Smooth muscle cell (in vitro differentiated cells): ENCODE data around the gene SYPL1. TPM values are rescaled to one million over a fixed set of nuclear protein-coding genes. Genes with fewer than 3 reads are reported as not detected.

Source experiments
- DNase-seq: peaks from one replicate; lab custom pipeline; 2025; ENCODE audit not compliant: unreplicated experiment; lab: John Stamatoyannopoulos, UW
- H2AFZ ChIP-seq: fragments of 200-600 bp; sonication (generic); 2 replicates; pipeline ENCODE4 v1.6.0; 2016; ENCODE audit warnings: antibody characterized with exemption, low read depth, mild to moderate bottlenecking
- H3F3A ChIP-seq: fragments of 200-600 bp; sonication (generic); 2 replicates; pipeline ENCODE4 v1.6.0; 2017; ENCODE audit warnings: antibody characterized with exemption, low read depth
- H3K27ac ChIP-seq: fragments of 200-600 bp; sonication (generic); 2 replicates; pipeline ENCODE4 v1.5.1; 2016; ENCODE audit warnings: low read depth, mild to moderate bottlenecking
- H3K27me3 ChIP-seq: fragments of 200-600 bp; sonication (generic); 2 replicates; pipeline ENCODE4 v1.6.1; 2016; ENCODE audit warnings: low read depth, mild to moderate bottlenecking
- H3K36me3 ChIP-seq: fragments of 200-600 bp; sonication (generic); 2 replicates; pipeline ENCODE4 v1.5.1; 2016; ENCODE audit warnings: low read depth
- H3K4me1 ChIP-seq: fragments of 200-600 bp; sonication (generic); 2 replicates; pipeline ENCODE4 v1.5.1; 2016; ENCODE audit warnings: low read depth
- H3K4me2 ChIP-seq: fragments of 200-600 bp; sonication (generic); 2 replicates; pipeline ENCODE4 v1.6.0; 2016; ENCODE audit warnings: mild to moderate bottlenecking
- H3K4me3 ChIP-seq: fragments of 200-600 bp; sonication (generic); 2 replicates; pipeline ENCODE4 v1.5.1; 2016; ENCODE audit warnings: mild to moderate bottlenecking
- H3K79me2 ChIP-seq: fragments of 200-600 bp; sonication (generic); 2 replicates; pipeline ENCODE4 v1.6.0; 2016; ENCODE audit warnings: low read depth, mild to moderate bottlenecking
- H3K9ac ChIP-seq: fragments of 200-600 bp; sonication (generic); 2 replicates; pipeline ENCODE4 v1.6.0; 2016; ENCODE audit warnings: low read depth
- H3K9me3 ChIP-seq: fragments of 200-600 bp; sonication (generic); replicated peaks from 2 replicates; pipeline ENCODE4 v1.5.1; 2016; ENCODE audit warnings: low read depth
- H4K20me1 ChIP-seq: fragments of 200-600 bp; sonication (generic); 2 replicates; pipeline ENCODE4 v1.6.0; 2016; ENCODE audit warnings: low read depth
- CTCF ChIP-seq: fragments of 200-600 bp; sonication (generic); IDR thresholded peaks from 2 replicates; pipeline ENCODE4 v1.5.1; 2017; ENCODE audit warnings: borderline replicate concordance, mild to moderate bottlenecking, antibody characterized with exemption; ENCODE audit not compliant: insufficient read depth, poor library complexity, severe bottlenecking
- WGBS: methylation state at CpG from one replicate; pipeline ENCODE4 v1.1.7; 2016; ENCODE audit warnings: low lambda C conversion rate; 5-methylcytosine and 5-hydroxymethylcytosine counted together
- polyA plus RNA-seq: library from polyadenylated mRNA; unstranded; fragments of >200 nt; fragmentation: Nextera tagmentation; extraction: Ambion mirVana; gene quantifications from 2 replicates; pipeline ENCODE4 v1.2.1, GENCODE V29; 2016
- total RNA-seq: library from RNA; depleted of rRNA; stranded (reverse); fragments of >200 nt; gene quantifications from 2 replicates; pipeline ENCODE4 v1.2.3, GENCODE V29; 2014

The SYPL1 gene
- total and polyA plus RNA-seq, 2 experiments from 2014 or later: 75.2 to 107 TPM

- Histone ChIP-seq H3K9ac (no peak overlapping the region), H3K36me3 (no peaks in the 10 kb centered on the region), H3K27me3 (no peaks in the 10 kb centered on the region), H3K27ac (no peak overlapping the region), H3K4me2 (no peak overlapping the region), H4K20me1 (no peaks in the 10 kb centered on the region), H3K4me1 (peaks cover 9% of the 10 kb centered on the region), H2AFZ (no peak overlapping the region), H3K4me3 (no peak overlapping the region), H3K79me2 (no peaks in the 10 kb centered on the region), H3K9me3 (no peaks in the 10 kb centered on the region), H3F3A (no peaks in the 10 kb centered on the region)
- DNase-seq: no peak
- 94% methylated on average over 1 of the region's 1 CpG for WGBS
- TF ChIP-seq CTCF: no peak
These were observed 30.0 kb upstream of the SYPL1 start for GRCh38 chr7:106142136-106142535.

GRCh38 chr7:106140406-106141173 lies 28.5 kb upstream of the SYPL1 start:
- no peak overlapping the region for H3K9ac ChIP-seq

GRCh38 chr7:106139265-106140251 lies 27.4 kb upstream of the SYPL1 start:
- Histone ChIP-seq H3K27me3 (no peaks in the 10 kb centered on the region), H4K20me1 (no peaks in the 10 kb centered on the region), H3K9ac (no peak overlapping the region), H3K4me3 (no peak overlapping the region), H3K4me2 (peak overlapping the region; percentile 52), H3K36me3 (no peaks in the 10 kb centered on the region), H3F3A (no peaks in the 10 kb centered on the region), H3K79me2 (no peaks in the 10 kb centered on the region), H3K27ac (peak overlapping the region; percentile 15), H3K4me1 (peaks cover 9% of the 10 kb centered on the region), H2AFZ (no peak overlapping the region), H3K9me3 (no peaks in the 10 kb centered on the region)
- DNase-seq: no peak
- no peak for TF ChIP-seq CTCF
- 49% methylated on average over 8 of the region's 8 CpGs for WGBS

More at GRCh38 chr7:106140406-106141173, 28.5 kb upstream of the SYPL1 start:
- Histone ChIP-seq H3K4me3 (no peak overlapping the region), H3K36me3 (no peaks in the 10 kb centered on the region), H3K79me2 (no peaks in the 10 kb centered on the region), H3K4me1 (peaks cover 9% of the 10 kb centered on the region), H4K20me1 (no peaks in the 10 kb centered on the region), H3K27ac (no peak overlapping the region), H3F3A (no peaks in the 10 kb centered on the region), H3K4me2 (peak overlapping the region; percentile 52), H2AFZ (no peak overlapping the region), H3K9me3 (no peaks in the 10 kb centered on the region), H3K27me3 (no peaks in the 10 kb centered on the region)
- no peak for DNase-seq
- TF ChIP-seq CTCF: no peak
- 74% methylated on average over 7 of the region's 7 CpGs for WGBS
